Spleen (tissue), 11 donors: Measurements from ENCODE around the gene HAVCR1. TPM values are rescaled to one million over a fixed set of nuclear protein-coding genes. Genes with fewer than 3 reads are reported as not detected.

Experiments used
- DNase-seq: peaks from one replicate; pipeline ENCODE4 v3.0.0-alpha.2; 2020
- H3K27ac ChIP-seq, 8 donors: fragments of 200-600 bp; sonication (generic) in 7 of 8; 1 replicate in 4 of 8; 2 replicates in 4 of 8; pipeline versions ENCODE4 v1.5.0 to v1.8.0; 2016 to 2021; ENCODE audit warnings: inconsistent platforms in 4 of 8, mild to moderate bottlenecking in 4 of 8, moderate library complexity in 1 of 8
- H3K27me3 ChIP-seq, 7 donors: fragments of 200-600 bp; sonication (generic) in 6 of 7; replicated peaks in 1 of 7; 1 replicate in 4 of 7; 2 replicates in 3 of 7; pipeline versions ENCODE4 v1.5.0 to v1.8.0; 2016 to 2021; ENCODE audit warnings: inconsistent platforms in 3 of 7, mild to moderate bottlenecking in 1 of 7
- H3K36me3 ChIP-seq, 6 donors: fragments of 200-600 bp; sonication (generic) in 5 of 6; 1 replicate in 4 of 6; 2 replicates in 2 of 6; pipeline versions ENCODE4 v1.5.0 to v1.8.0; 2016 to 2021; ENCODE audit warnings: inconsistent platforms in 2 of 6
- H3K4me1 ChIP-seq, 6 donors: fragments of 200-600 bp; sonication (generic) in 5 of 6; 1 replicate in 3 of 6; 2 replicates in 3 of 6; pipeline versions ENCODE4 v1.5.0 to v1.8.0; 2016 to 2021; ENCODE audit warnings: inconsistent platforms in 3 of 6
- H3K4me3 ChIP-seq, 8 donors: fragments of 200-600 bp; sonication (generic) in 7 of 8; 1 replicate in 4 of 8; 2 replicates in 4 of 8; pipeline versions ENCODE4 v1.5.0 to v1.8.0; 2016 to 2021; ENCODE audit warnings: inconsistent platforms in 4 of 8, mild to moderate bottlenecking in 4 of 8, moderate library complexity in 2 of 8
- H3K9me3 ChIP-seq, 8 donors: fragments of 200-600 bp; sonication (generic) in 7 of 8; 1 replicate in 4 of 8; 2 replicates in 4 of 8; pipeline versions ENCODE4 v1.5.0 to v1.8.0; 2016 to 2021; ENCODE audit warnings: inconsistent platforms in 4 of 8
- POLR2A ChIP-seq, 3 donors: fragments of 450-650 bp; IDR thresholded peaks; one replicate each; pipeline ENCODE4 v1.5.1; 2017; ENCODE audit warnings: antibody characterized with exemption in 3 of 3, mild to moderate bottlenecking in 1 of 3
- POLR2AphosphoS5 ChIP-seq, 3 donors: sonication (generic); formaldehyde crosslinking; IDR thresholded peaks; one replicate each; pipeline ENCODE4 v1.5.1; 2017; ENCODE audit warnings: antibody characterized with exemption in 3 of 3
- WGBS, 5 donors: extraction: QIAGEN DNeasy Blood & Tissue Kit in 3 of 5; methylation state at CpG; one replicate each; pipeline versions ENCODE4 v1.1.5 to v1.1.7; 2013 to 2018; 5-methylcytosine and 5-hydroxymethylcytosine counted together
- intact Hi-C: fragments of 100-400 bp; cut with DNase I; formaldehyde crosslinking; loops from one replicate; pipeline ENCODE4 v1.15.0; 2023; ENCODE audit warnings: low total_unique reads
- polyA plus RNA-seq, 3 donors: library from polyadenylated mRNA; stranded (reverse); fragments of 200-250 nt; gene quantifications; one replicate each; pipeline ENCODE4 v1.2.1, GENCODE V29; 2013
- total RNA-seq, 7 donors: library from RNA; depleted of rRNA in 3 of 7; stranded (reverse); fragments of >200 nt in 3 of 7; fragmentation: NEBNext Ultra II Directional in 4 of 7; extraction: Animal tissue kit (Norgen Biotek cat#: 25700) in 4 of 7; gene quantifications; one replicate each; pipeline versions ENCODE4 v1.1.0 to v1.2.1, GENCODE V29; 2016 to 2021
- TF ChIP-seq, protein P1 (sequence below), 11 experiments: fragments of 200-600 bp in 7 of 11; fragments of 450-650 bp in 4 of 11; sonication (generic) in 4 of 11; IDR thresholded peaks in 8 of 11; conservative IDR thresholded peaks in 3 of 11; 1 replicate in 7 of 11; 2 replicates in 4 of 11; pipeline versions ENCODE4 v1.4.0 to v1.8.0; 2016 to 2021; ENCODE audit warnings: antibody characterized with exemption in 11 of 11, inconsistent platforms in 4 of 11, mild to moderate bottlenecking in 1 of 11
- donor health status: healthy with polysubstance abuse.
- donor health status: DM: no; HTN: no; CAD: no; lungs with moderate emphysema.
- donor health status: DM: no; HTN: no; CAD: no.
- donor health status: Bipolar disorder and iron deficiency.
- donor health status: healthy.
- donor health status: DM: no; HTN: no; CAD: no.
- donor health status: DM: yes; HTN: yes; CAD: no.

HAVCR1 gene
- total and polyA plus RNA-seq, 10 donors: 0.52 to 1.5 (median 1.0) TPM; not detected in 6

DNA sequence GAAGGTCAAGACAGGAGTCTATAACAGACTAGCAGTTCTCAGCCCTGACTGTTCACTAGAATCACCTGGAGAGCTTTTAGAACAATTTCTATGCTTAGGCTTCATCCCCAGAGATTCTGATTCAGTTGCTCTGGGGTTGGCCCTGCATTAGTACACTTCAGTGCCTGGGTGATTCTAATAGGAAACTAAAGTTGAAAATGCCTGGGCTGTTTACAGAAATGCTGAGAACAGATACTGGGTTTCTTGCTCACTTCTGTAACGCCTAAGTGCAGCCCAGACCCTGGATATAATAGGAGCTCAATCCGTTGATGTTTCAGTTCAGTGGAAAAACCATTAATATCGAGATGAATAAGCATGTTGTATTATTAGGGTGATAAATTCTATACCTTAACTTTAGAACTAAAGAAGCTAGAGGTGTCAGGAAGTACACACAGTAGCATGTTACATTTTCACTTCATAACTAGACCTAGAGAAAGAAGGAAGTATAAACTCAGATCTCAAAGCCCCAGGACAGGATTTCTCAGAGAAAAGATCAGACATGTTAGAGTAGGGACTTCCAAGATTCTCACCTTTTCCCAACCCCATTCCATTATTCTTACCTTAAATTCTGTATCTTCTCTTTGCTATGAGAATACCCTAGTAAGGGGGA, 29.6 kb upstream of the HAVCR1 start:
- DNase-seq: no peak
- Histone ChIP-seq H3K27me3 (no peaks in the 10 kb centered on the region), H3K36me3 (peaks cover 0 to 77% (median 9%) of the 10 kb centered on the region in 6 donors), H3K27ac (no peak overlapping the region), H3K9me3 (no peaks in the 10 kb centered on the region), H3K4me3 (no peak overlapping the region), H3K4me1 (no peaks in the 10 kb centered on the region)
- TF ChIP-seq, protein P1, sequence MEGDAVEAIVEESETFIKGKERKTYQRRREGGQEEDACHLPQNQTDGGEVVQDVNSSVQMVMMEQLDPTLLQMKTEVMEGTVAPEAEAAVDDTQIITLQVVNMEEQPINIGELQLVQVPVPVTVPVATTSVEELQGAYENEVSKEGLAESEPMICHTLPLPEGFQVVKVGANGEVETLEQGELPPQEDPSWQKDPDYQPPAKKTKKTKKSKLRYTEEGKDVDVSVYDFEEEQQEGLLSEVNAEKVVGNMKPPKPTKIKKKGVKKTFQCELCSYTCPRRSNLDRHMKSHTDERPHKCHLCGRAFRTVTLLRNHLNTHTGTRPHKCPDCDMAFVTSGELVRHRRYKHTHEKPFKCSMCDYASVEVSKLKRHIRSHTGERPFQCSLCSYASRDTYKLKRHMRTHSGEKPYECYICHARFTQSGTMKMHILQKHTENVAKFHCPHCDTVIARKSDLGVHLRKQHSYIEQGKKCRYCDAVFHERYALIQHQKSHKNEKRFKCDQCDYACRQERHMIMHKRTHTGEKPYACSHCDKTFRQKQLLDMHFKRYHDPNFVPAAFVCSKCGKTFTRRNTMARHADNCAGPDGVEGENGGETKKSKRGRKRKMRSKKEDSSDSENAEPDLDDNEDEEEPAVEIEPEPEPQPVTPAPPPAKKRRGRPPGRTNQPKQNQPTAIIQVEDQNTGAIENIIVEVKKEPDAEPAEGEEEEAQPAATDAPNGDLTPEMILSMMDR (IDR thresholded peaks at IDR 0.05 in 8 of 11, conservative IDR thresholded peaks at IDR 0.05 in 3 of 11): no peak
- no peak for TF ChIP-seq POLR2A (IDR thresholded peaks at IDR 0.05)
- TF ChIP-seq POLR2AphosphoS5 (IDR thresholded peaks at IDR 0.05): no peak
- intact Hi-C loops: no loop called here
- WGBS, 5 donors: 73 to 82% (median 78%) methylated on average over 3 of the region's 3 CpGs

DNA sequence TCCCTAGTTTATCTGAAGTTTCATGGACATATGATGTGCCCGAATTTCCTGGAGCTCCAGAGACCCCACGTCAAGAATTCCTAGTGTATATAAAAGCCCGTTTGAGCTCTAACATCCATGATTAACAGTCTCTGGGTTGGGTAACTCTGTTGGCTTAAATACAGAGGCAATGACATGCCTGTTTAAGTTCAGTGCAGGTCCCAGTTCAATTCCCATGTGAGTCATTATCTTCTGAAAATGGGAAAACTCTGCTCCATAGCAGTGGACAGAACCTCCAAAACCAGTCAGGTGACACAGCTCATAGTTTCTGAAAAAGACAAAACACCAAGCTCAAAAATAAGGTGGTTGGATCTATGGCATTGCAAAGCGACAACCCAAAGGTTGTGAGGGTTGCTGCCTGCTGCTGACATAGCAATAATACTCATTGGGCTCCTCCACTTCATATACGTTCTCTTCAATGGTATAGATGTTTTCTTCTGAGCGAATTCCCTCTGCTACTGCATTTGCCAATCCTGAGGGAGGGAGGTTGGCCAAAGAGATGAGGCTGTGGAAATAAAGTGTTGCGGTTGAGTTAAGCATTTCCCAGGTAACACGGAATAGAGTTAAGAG, 27.9 kb upstream of the HAVCR1 start:
- Histone ChIP-seq H3K4me3 (no peak overlapping the region), H3K36me3 (peaks cover 0 to 63% (median 8%) of the 10 kb centered on the region in 6 donors), H3K9me3 (no peaks in the 10 kb centered on the region), H3K27ac (no peak overlapping the region), H3K4me1 (no peaks in the 10 kb centered on the region), H3K27me3 (no peaks in the 10 kb centered on the region)
- 89 to 97% (median 93%) methylated on average over 8 of the region's 8 CpGs for WGBS, 5 donors
- DNase-seq: no peak
- intact Hi-C loops: no loop called here
- TF ChIP-seq, protein P1 (IDR thresholded peaks at IDR 0.05 in 8 of 11, conservative IDR thresholded peaks at IDR 0.05 in 3 of 11): no peak
- TF ChIP-seq POLR2A (IDR thresholded peaks at IDR 0.05): no peak
- no peak for TF ChIP-seq POLR2AphosphoS5 (IDR thresholded peaks at IDR 0.05)

DNA sequence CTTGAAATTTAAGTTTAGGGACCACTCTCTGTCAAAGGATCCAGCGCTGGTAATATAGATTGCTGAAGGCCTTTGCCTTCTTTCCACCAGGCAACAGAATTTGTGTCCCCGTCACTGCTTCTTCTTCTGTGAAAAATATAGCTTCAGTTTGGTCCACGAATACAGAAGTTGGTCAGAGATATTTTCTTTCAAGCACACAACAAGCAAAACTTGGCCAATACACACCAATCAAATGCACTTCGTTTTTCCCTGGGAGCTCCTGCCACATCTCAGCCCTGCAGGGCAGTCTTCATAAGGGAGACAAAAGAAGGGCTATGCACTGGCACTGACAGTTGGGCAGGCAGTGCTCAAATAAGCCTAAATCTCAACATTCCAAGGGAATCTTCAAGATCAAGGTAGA, 27.0 kb upstream of the HAVCR1 start:
- intact Hi-C loops: no loop called here
- peaks cover 0 to 53% (median 6%) of the 10 kb centered on the region in 6 donors for H3K36me3 ChIP-seq

DNA sequence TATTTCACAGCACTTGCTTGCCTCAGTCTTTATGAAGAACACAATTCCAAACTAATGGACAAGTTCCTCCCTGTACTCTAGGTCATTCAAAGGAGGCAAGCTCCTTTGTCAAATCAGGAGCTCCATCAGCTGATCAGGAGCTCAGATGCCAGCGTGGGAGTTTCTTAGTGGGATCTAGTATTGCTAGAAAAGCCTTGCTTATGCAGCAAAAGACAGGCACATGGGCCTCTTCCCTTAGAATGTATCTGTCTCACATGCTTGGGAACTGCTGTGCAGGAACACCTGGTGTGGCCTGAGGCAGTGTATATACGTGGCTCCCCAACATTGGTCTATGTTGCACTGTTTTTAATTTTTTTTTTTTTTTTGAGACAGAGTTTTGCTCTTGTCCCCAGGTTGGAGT, 21.4 kb upstream of the HAVCR1 start:
- no peak overlapping the region for H3K4me3 ChIP-seq
- H3K27me3 ChIP-seq: no peaks in the 10 kb centered on the region
- 69 to 76% (median 73%) methylated on average over 2 of the region's 2 CpGs for WGBS, 5 donors
- no peaks in the 10 kb centered on the region for H3K9me3 ChIP-seq
- no peak overlapping the region for H3K27ac ChIP-seq
- TF ChIP-seq, protein P1 (IDR thresholded peaks at IDR 0.05 in 8 of 11, conservative IDR thresholded peaks at IDR 0.05 in 3 of 11): no peak
- no peak for TF ChIP-seq POLR2AphosphoS5 (IDR thresholded peaks at IDR 0.05)
- TF ChIP-seq POLR2A (IDR thresholded peaks at IDR 0.05): no peak
- no peak for DNase-seq
- H3K36me3 ChIP-seq: no peaks in the 10 kb centered on the region
- intact Hi-C loops: no loop called here
- H3K4me1 ChIP-seq: no peaks in the 10 kb centered on the region

More for the DNA sequence above, 27.0 kb upstream of the HAVCR1 start:
- no peaks in the 10 kb centered on the region for H3K4me1 ChIP-seq
- no peak overlapping the region for H3K27ac ChIP-seq
- TF ChIP-seq, protein P1 (IDR thresholded peaks at IDR 0.05 in 8 of 11, conservative IDR thresholded peaks at IDR 0.05 in 3 of 11): no peak
- TF ChIP-seq POLR2A (IDR thresholded peaks at IDR 0.05) (no peak), POLR2AphosphoS5 (IDR thresholded peaks at IDR 0.05) (no peak)
- DNase-seq: no peak
- WGBS, 5 donors: 56 to 94% (median 64%) methylated on average over 4 of the region's 4 CpGs
- no peaks in the 10 kb centered on the region for H3K27me3 ChIP-seq
- no peak overlapping the region for H3K4me3 ChIP-seq
- H3K9me3 ChIP-seq: no peaks in the 10 kb centered on the region
